A673 (cell line): ENCODE results near the gene SEMA3E. TPM values are rescaled to one million over a fixed set of nuclear protein-coding genes. Genes with fewer than 3 reads are reported as not detected.

Source experiments
- BruUV-seq: library from RNA; stranded (reverse); fragments of 400-500 nt; replicated peaks from 2 replicates; lab custom pipeline; 2021; lab: Mats Ljungman, UMichigan
- CTCF ChIA-PET: fragments of 300-600 bp; sonication (Branson Sonifier 250); formaldehyde crosslinking; loops from one replicate; lab custom pipeline; 2022; ENCODE audit warnings: antibody characterized with exemption; lab: Charles Lee
- POLR2A ChIA-PET: fragments of 300-600 bp; sonication (Branson Sonifier 250); formaldehyde crosslinking; loops from one replicate; lab custom pipeline; 2022; ENCODE audit warnings: antibody characterized with exemption; ENCODE audit not compliant: low non-redundant PET; lab: Charles Lee
- DNase-seq: peaks from one replicate; pipeline ENCODE4 v3.0.0-alpha.2; 2015; ENCODE audit warnings: low spot score
- H3K27ac ChIP-seq: fragments of 200-600 bp; sonication (generic); 2 replicates; pipeline ENCODE4 v1.5.1; 2016; ENCODE audit warnings: mixed run types, low read depth, mild to moderate bottlenecking, mixed read lengths, antibody characterized with exemption, low read length; ENCODE audit not compliant: poor library complexity, severe bottlenecking
- H3K27me3 ChIP-seq: fragments of 200-600 bp; sonication (generic); replicated peaks from 2 replicates; pipeline ENCODE4 v1.6.1; 2017; ENCODE audit warnings: mixed run types, low read depth, mild to moderate bottlenecking, mixed read lengths, antibody characterized with exemption, low read length; ENCODE audit not compliant: insufficient read depth, poor library complexity
- H3K36me3 ChIP-seq: fragments of 200-600 bp; sonication (generic); 2 replicates; pipeline ENCODE4 v1.6.1; 2016; ENCODE audit warnings: mixed run types, mild to moderate bottlenecking, mixed read lengths, antibody characterized with exemption, low read length; ENCODE audit not compliant: insufficient read depth, poor library complexity, severe bottlenecking
- H3K4me1 ChIP-seq: fragments of 200-600 bp; sonication (generic); 2 replicates; pipeline ENCODE4 v1.6.1; 2017; ENCODE audit warnings: mixed run types, mild to moderate bottlenecking, mixed read lengths, antibody characterized with exemption, low read length; ENCODE audit not compliant: insufficient read depth, poor library complexity, severe bottlenecking
- H3K4me3 ChIP-seq: fragments of 200-600 bp; sonication (generic); 2 replicates; pipeline ENCODE4 v1.5.1; 2016; ENCODE audit warnings: low read depth, mixed run types, mild to moderate bottlenecking, mixed read lengths, low read length; ENCODE audit not compliant: poor library complexity, severe bottlenecking
- H3K9me3 ChIP-seq: fragments of 200-600 bp; sonication (generic); 2 replicates; pipeline ENCODE4 v1.6.1; 2016; ENCODE audit warnings: mixed run types, low read depth, mild to moderate bottlenecking, mixed read lengths, antibody characterized with exemption, low read length; ENCODE audit not compliant: poor library complexity, severe bottlenecking
- CTCF ChIP-seq: fragments of 300-800, 200-600 bp; sonication (generic); conservative IDR thresholded peaks from 2 replicates; pipeline ENCODE4 v1.5.1; 2017; ENCODE audit warnings: low read depth, mild to moderate bottlenecking, antibody characterized with exemption, low read length, moderate library complexity, mixed read lengths
- EZH2 ChIP-seq: fragments of 200-600 bp; sonication (generic); IDR thresholded peaks from 2 replicates; pipeline ENCODE4 v1.6.1; 2017; ENCODE audit warnings: borderline replicate concordance, low read depth, mild to moderate bottlenecking, mixed read lengths, antibody characterized with exemption, low read length; ENCODE audit not compliant: poor library complexity, severe bottlenecking
- intact Hi-C: fragments of 100-400 bp; cut with micrococcal nuclease; formaldehyde crosslinking; loops from one replicate; pipeline ENCODE4 v1.10.0; 2022; ENCODE audit not compliant: unreplicated experiment
- total RNA-seq: library from RNA; stranded (reverse); gene quantifications from 2 replicates; pipeline ENCODE4 v1.2.3, GENCODE V29; 2021

Gene SEMA3E
- total RNA-seq, 1 experiment from 2014 or later: not detected

GRCh38 chr7:83689855-83690254, 40.9 kb upstream of the SEMA3E start:
- no peaks in the 10 kb centered on the region for H3K4me1 ChIP-seq
- TF ChIP-seq EZH2: no peak
- no peak for TF ChIP-seq CTCF
- no peak overlapping the region for H3K27ac ChIP-seq
- H3K36me3 ChIP-seq: no peaks in the 10 kb centered on the region
- H3K9me3 ChIP-seq: no peaks in the 10 kb centered on the region
- no TSS peak for BruUV-seq
- POLR2A ChIA-PET: no interaction called here
- CTCF ChIA-PET: no interaction called here
- H3K4me3 ChIP-seq: no peak overlapping the region
- intact Hi-C loops: no loop called here
- no peak for DNase-seq
- H3K27me3 ChIP-seq: peaks cover 13% of the 10 kb centered on the region

GRCh38 chr7:83686416-83686815, 37.5 kb upstream of the SEMA3E start:
- TF ChIP-seq CTCF: no peak

DNA sequence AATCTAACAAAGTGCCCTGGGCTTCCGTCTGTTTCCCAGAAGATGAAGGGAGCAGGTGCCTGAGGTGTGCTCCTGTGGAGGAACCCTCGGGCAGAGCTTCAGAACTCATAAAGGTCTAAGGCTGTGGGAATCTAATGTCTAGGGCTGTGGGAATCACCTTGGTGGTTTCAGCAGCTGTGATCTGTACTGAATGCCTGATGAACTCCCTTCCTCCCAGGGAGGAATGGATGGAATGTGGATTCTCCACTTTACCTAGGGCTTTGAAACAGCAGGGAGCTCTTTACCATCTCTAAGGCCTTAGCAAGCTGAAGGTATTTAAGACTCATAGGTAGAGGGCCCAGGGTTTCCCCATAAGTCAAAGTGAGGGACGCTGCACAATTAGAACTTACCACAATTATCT, 36.0 kb upstream of the SEMA3E start:
- Histone ChIP-seq H3K4me1 (no peaks in the 10 kb centered on the region), H3K36me3 (no peaks in the 10 kb centered on the region), H3K9me3 (no peaks in the 10 kb centered on the region), H3K27ac (no peak overlapping the region), H3K27me3 (peaks cover 5% of the 10 kb centered on the region), H3K4me3 (no peak overlapping the region)
- DNase-seq: no peak
- ChIA-PET POLR2A (no interaction called here), CTCF (no interaction called here)
- intact Hi-C loops: no loop called here
- BruUV-seq: no TSS peak
- TF ChIP-seq CTCF (no peak), EZH2 (no peak)

More at GRCh38 chr7:83686416-83686815, 37.5 kb upstream of the SEMA3E start:
- BruUV-seq: no TSS peak
- H3K4me1 ChIP-seq: no peaks in the 10 kb centered on the region
- no peak overlapping the region for H3K4me3 ChIP-seq
- peaks cover 13% of the 10 kb centered on the region for H3K27me3 ChIP-seq
- intact Hi-C loops: no loop called here
- no peaks in the 10 kb centered on the region for H3K9me3 ChIP-seq
- DNase-seq: no peak
- H3K36me3 ChIP-seq: no peaks in the 10 kb centered on the region
- no peak overlapping the region for H3K27ac ChIP-seq
- POLR2A ChIA-PET: no interaction called here
- CTCF ChIA-PET: no interaction called here
